Fibroblast of lung (primary cell): ENCODE data around the gene NEUROG1. TPM values are rescaled to one million over a fixed set of nuclear protein-coding genes. Genes with fewer than 3 reads are reported as not detected.

Experiments used
- DNase-seq, 2 donors: peaks; one replicate each; pipeline versions ENCODE4 v3.0.0 to v3.0.0-alpha.2; 2010; ENCODE audit warnings: low read depth in 2 of 2
- H2AFZ ChIP-seq: 2 replicates; pipeline ENCODE4 v1.5.1; 2012; ENCODE audit warnings: low read length, control low read depth, inconsistent platforms
- H3K27ac ChIP-seq: 2 replicates; pipeline ENCODE4 v1.5.1; 2011; ENCODE audit warnings: low read length, control low read depth; ENCODE audit not compliant: insufficient read depth
- H3K27me3 ChIP-seq: 2 replicates; pipeline ENCODE4 v1.5.1; 2011; ENCODE audit warnings: mild to moderate bottlenecking, low read length; ENCODE audit not compliant: control insufficient read depth, insufficient read depth
- H3K36me3 ChIP-seq: 2 replicates; pipeline ENCODE4 v1.5.1; 2011; ENCODE audit warnings: low read length; ENCODE audit not compliant: control insufficient read depth, insufficient read depth
- H3K4me1 ChIP-seq: 2 replicates; pipeline ENCODE4 v1.5.1; 2011; ENCODE audit warnings: low read length; ENCODE audit not compliant: control insufficient read depth, insufficient read depth; ENCODE audit errors: extremely low read depth
- H3K4me2 ChIP-seq: 2 replicates; pipeline ENCODE4 v1.5.1; 2011; ENCODE audit warnings: low read length, control low read depth; ENCODE audit not compliant: insufficient read depth; ENCODE audit errors: extremely low read depth
- H3K4me3 ChIP-seq, 4 experiments: fragments of 200-600 bp in 1 of 4; sonication (generic) in 1 of 4; replicated peaks in 1 of 4; 2 replicates each; pipeline ENCODE4 v1.5.1; 2011 to 2016; ENCODE audit warnings: low read length in 4 of 4, low read depth in 3 of 4, mild to moderate bottlenecking in 3 of 4, control low read depth in 2 of 4, inconsistent platforms in 1 of 4, mixed read lengths in 1 of 4; ENCODE audit not compliant: insufficient read depth in 1 of 4; ENCODE audit errors: control extremely low read depth in 1 of 4
- H3K79me2 ChIP-seq: 2 replicates; pipeline ENCODE4 v1.5.1; 2012; ENCODE audit warnings: mild to moderate bottlenecking, low read length, inconsistent platforms; ENCODE audit not compliant: control insufficient read depth, insufficient read depth
- H3K9ac ChIP-seq: 2 replicates; pipeline ENCODE4 v1.5.1; 2011; ENCODE audit warnings: mild to moderate bottlenecking, low read length, control low read depth; ENCODE audit not compliant: insufficient read depth
- H3K9me3 ChIP-seq: 2 replicates; pipeline ENCODE4 v1.5.1; 2012; ENCODE audit warnings: low read depth, low read length; ENCODE audit not compliant: control insufficient read depth, insufficient read depth
- H4K20me1 ChIP-seq: 2 replicates; pipeline ENCODE4 v1.5.1; 2011; ENCODE audit warnings: low read length; ENCODE audit not compliant: control insufficient read depth, insufficient read depth; ENCODE audit errors: extremely low read depth
- EZH2 ChIP-seq: IDR thresholded peaks from 2 replicates; pipeline ENCODE4 v1.5.1; 2012; ENCODE audit warnings: low read length, control low read depth, mild to moderate bottlenecking; ENCODE audit errors: missing control alignments
- polyA plus RNA-seq, 2 donors: library from polyadenylated mRNA; depleted of rRNA in 1 of 2; stranded (reverse) in 1 of 2; unstranded in 1 of 2; fragments of >200 nt; gene quantifications; 2 replicates each; pipeline ENCODE4 v1.2.1, GENCODE V29; 2011 to 2012; ENCODE audit warnings: missing spikeins in 1 of 2
- total RNA-seq: library from RNA; depleted of rRNA; stranded (reverse); fragments of >200 nt; gene quantifications from 2 replicates; pipeline ENCODE4 v1.2.1, GENCODE V29; 2014
- TF ChIP-seq, protein P1 (sequence below), 2 donors: IDR thresholded peaks in 1 of 2; conservative IDR thresholded peaks in 1 of 2; 1 replicate in 1 of 2; 2 replicates in 1 of 2; pipeline ENCODE4 v1.5.1; 2011 to 2012; ENCODE audit warnings: low read length in 2 of 2, control low read depth in 1 of 2, inconsistent platforms in 1 of 2, low read depth in 1 of 2, mild to moderate bottlenecking in 1 of 2

NEUROG1 gene
- total and polyA plus RNA-seq, 2 donors (not counting 1 experiment from before 2014, with no cell fraction given): not detected

DNA sequence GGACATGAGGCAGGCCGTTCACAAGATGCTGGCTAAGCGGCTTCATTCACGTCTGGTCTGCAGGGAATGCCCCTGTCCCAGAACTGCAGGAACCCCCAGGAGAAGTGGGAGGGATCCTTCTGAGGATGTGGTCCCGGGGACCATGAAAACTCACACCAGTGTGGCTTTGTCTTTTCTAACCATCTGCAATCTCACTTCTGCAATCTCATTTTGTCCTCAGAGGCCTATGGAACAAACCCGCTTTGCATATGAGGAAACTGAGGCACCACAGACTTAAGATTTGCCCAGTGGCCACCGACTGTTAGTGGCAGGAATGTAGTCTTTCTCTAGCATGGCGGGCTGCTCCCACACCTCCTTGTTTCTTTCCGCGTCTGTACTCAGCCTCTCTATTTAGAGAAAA, 36.1 kb upstream of the NEUROG1 start:
- Histone ChIP-seq H3K27ac (no peak overlapping the region), H3K9ac (no peak overlapping the region), H3K9me3 (no peaks in the 10 kb centered on the region), H3K4me1 (no peaks in the 10 kb centered on the region), H3K27me3 (no peaks in the 10 kb centered on the region), H3K4me3 (no peak overlapping the region), H3K36me3 (no peaks in the 10 kb centered on the region), H2AFZ (no peak overlapping the region), H3K79me2 (no peaks in the 10 kb centered on the region), H4K20me1 (no peaks in the 10 kb centered on the region), H3K4me2 (no peak overlapping the region)
- DNase-seq: no peak
- TF ChIP-seq, protein P1, sequence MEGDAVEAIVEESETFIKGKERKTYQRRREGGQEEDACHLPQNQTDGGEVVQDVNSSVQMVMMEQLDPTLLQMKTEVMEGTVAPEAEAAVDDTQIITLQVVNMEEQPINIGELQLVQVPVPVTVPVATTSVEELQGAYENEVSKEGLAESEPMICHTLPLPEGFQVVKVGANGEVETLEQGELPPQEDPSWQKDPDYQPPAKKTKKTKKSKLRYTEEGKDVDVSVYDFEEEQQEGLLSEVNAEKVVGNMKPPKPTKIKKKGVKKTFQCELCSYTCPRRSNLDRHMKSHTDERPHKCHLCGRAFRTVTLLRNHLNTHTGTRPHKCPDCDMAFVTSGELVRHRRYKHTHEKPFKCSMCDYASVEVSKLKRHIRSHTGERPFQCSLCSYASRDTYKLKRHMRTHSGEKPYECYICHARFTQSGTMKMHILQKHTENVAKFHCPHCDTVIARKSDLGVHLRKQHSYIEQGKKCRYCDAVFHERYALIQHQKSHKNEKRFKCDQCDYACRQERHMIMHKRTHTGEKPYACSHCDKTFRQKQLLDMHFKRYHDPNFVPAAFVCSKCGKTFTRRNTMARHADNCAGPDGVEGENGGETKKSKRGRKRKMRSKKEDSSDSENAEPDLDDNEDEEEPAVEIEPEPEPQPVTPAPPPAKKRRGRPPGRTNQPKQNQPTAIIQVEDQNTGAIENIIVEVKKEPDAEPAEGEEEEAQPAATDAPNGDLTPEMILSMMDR (conservative IDR thresholded peaks at IDR 0.05 in 1 of 2, IDR thresholded peaks at IDR 0.05 in 1 of 2; ENCODE audit: low read depth in 1 of 2, low read length in 2 of 2): no peak
- TF ChIP-seq EZH2: no peak

- DNase-seq: no peak
- TF ChIP-seq, protein P1 (conservative IDR thresholded peaks at IDR 0.05 in 1 of 2, IDR thresholded peaks at IDR 0.05 in 1 of 2; ENCODE audit: low read depth in 1 of 2, low read length in 2 of 2): no peak
- no peak for TF ChIP-seq EZH2
- H3K4me3 ChIP-seq: no peak overlapping the region
- H2AFZ ChIP-seq: no peak overlapping the region
- no peaks in the 10 kb centered on the region for H4K20me1 ChIP-seq
- no peak overlapping the region for H3K9ac ChIP-seq
- no peaks in the 10 kb centered on the region for H3K9me3 ChIP-seq
- H3K4me1 ChIP-seq: no peaks in the 10 kb centered on the region
- H3K4me2 ChIP-seq: no peak overlapping the region
- no peaks in the 10 kb centered on the region for H3K36me3 ChIP-seq
- no peak overlapping the region for H3K27ac ChIP-seq
- H3K27me3 ChIP-seq: no peaks in the 10 kb centered on the region
- no peaks in the 10 kb centered on the region for H3K79me2 ChIP-seq
These were observed 35.4 kb upstream of the NEUROG1 start for GRCh38 chr5:135571066-135571609.

DNA sequence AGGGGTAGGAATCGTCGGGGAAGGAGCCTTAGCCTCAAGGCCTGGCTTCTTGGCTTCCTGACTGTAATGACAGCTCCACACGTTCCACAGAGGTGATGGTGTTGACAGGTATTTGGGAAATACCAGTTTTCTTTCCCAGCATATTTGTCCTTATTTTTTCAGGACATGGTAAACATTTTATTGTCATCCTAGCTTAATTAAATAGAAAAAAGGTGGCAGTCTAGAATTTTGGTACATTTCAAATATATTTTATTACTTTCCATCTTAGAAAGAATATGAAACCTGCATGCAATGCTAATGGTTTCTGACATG, 34.6 kb upstream of the NEUROG1 start:
- H3K9ac ChIP-seq: no peak overlapping the region
- no peaks in the 10 kb centered on the region for H4K20me1 ChIP-seq
- no peaks in the 10 kb centered on the region for H3K79me2 ChIP-seq
- no peak overlapping the region for H3K4me2 ChIP-seq
- no peaks in the 10 kb centered on the region for H3K36me3 ChIP-seq
- no peaks in the 10 kb centered on the region for H3K27me3 ChIP-seq
- no peak overlapping the region for H2AFZ ChIP-seq
- no peaks in the 10 kb centered on the region for H3K4me1 ChIP-seq
- no peak overlapping the region for H3K4me3 ChIP-seq
- no peak for TF ChIP-seq EZH2
- TF ChIP-seq, protein P1 (conservative IDR thresholded peaks at IDR 0.05 in 1 of 2, IDR thresholded peaks at IDR 0.05 in 1 of 2; ENCODE audit: low read depth in 1 of 2, low read length in 2 of 2): no peak
- H3K9me3 ChIP-seq: no peaks in the 10 kb centered on the region
- H3K27ac ChIP-seq: no peak overlapping the region
- DNase-seq: no peak
